Measurements from ENCODE around the gene MEGF11.

DNA sequence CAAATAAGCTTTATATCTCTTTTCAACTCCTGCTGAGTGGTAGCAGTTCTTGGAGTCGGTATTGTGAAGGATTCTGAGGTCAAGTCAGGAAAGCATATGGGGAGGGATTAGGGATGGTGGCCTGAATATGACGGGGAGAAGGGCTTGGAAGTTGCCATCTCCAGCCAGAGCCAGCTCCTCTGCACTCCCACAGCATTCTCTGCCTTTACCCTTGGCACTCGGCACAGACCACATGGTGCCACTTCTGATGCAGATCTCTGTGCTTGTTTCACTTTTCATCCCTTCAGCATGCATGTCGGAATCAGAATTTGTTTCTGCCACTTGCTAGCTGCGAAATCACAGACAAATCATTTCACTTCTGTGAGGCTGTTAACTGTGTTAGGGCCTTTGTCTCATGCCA, 331.8 kb downstream of the MEGF11 start:
- TF ChIP-seq, protein P1, sequence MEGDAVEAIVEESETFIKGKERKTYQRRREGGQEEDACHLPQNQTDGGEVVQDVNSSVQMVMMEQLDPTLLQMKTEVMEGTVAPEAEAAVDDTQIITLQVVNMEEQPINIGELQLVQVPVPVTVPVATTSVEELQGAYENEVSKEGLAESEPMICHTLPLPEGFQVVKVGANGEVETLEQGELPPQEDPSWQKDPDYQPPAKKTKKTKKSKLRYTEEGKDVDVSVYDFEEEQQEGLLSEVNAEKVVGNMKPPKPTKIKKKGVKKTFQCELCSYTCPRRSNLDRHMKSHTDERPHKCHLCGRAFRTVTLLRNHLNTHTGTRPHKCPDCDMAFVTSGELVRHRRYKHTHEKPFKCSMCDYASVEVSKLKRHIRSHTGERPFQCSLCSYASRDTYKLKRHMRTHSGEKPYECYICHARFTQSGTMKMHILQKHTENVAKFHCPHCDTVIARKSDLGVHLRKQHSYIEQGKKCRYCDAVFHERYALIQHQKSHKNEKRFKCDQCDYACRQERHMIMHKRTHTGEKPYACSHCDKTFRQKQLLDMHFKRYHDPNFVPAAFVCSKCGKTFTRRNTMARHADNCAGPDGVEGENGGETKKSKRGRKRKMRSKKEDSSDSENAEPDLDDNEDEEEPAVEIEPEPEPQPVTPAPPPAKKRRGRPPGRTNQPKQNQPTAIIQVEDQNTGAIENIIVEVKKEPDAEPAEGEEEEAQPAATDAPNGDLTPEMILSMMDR (IDR thresholded peaks at IDR 0.05), result no peak
- no peak for TF ChIP-seq POLR2A (IDR thresholded peaks at IDR 0.05)
